NCI-H82 treated with DMSO at 0.1 percent for 48 hours (cell line): ENCODE measurements around the gene OGA.

Source experiments
- DNase-seq: peaks from one replicate; lab custom pipeline; 2025; ENCODE audit not compliant: unreplicated experiment; lab: John Stamatoyannopoulos, UW

Gene OGA

DNA sequence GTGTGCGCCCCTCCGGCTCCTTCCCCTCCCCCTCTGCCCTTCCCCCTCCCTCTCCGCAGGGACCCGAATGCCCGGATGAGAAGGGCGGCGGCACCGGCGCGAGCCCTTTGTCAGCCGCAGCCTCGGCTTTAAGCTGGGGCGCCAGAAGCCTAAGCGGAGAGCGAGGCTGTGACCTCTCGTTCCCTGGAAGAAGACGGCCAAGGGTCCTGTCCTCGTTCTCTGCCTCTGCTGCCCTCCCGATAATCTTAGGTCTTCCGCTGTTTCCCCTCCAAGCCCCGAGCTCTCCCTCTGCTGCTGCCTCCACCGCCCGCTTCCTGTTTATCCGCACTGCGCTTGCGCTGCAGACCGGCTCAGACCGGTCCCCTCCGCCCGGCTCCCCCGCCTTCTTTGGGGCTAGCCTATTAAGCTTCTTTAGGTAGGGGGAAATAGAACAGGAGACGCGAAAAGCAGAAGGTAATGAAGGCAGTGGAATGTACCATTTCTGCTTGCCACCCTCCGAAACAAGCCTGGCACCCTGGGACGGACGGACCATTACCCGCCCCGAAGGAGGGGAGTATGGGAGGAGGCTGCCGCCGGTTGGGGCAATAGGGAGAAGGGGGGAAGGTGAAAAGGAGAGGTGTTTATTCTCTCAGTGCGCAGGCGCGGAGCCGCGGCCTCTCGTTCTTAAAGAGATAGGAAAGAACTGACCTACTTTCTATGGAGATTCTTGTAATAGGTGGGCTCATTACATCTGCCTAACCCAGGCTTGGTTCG, at the start of gene OGA:
OGA (minus strand) TSS at position 326 of the 753 bp plus-strand sequence. CDS start 422 bp downstream, outside the sequence.
- DNase-seq = peak; percentile 99

DNA sequence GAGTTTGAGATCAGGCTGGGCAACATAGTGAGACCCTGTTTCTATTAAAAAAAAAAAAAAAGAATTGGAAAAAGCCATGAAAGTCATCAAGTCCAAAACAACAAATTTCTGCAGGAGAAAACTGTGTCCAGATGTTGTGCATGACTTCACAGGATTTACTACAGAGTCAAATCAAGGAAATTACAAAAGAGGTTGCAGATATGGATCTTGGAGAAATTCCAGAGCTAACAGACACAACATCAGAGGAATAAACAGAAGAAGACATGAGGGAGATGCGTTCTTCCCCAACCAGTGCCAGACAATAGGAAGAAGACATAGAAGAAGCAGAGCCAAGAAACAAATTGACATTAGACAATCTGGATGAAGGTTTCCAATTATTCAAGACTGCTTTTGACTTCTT, 49.7 kb upstream of the OGA start:
- DNase-seq = no peak

DNA sequence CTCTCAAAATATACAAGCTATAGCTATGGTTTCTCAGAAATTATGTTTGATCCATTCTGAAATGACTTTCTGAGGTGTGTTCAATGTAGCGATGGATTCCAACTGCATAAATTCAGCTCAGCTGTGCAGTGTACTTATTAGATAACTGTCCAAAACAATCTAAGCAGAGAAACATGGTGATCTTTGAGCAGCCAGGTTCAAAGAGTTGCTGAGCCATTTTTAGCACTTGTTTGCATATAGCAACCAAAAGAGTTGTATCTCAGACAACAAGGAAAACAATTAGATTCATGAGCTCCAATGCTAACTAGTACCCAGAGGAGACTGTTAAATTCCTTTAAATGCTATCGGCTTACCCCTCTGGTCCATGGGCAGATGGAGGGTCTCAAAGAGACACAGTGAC, 41.3 kb upstream of the OGA start:
- no peak for DNase-seq

DNA sequence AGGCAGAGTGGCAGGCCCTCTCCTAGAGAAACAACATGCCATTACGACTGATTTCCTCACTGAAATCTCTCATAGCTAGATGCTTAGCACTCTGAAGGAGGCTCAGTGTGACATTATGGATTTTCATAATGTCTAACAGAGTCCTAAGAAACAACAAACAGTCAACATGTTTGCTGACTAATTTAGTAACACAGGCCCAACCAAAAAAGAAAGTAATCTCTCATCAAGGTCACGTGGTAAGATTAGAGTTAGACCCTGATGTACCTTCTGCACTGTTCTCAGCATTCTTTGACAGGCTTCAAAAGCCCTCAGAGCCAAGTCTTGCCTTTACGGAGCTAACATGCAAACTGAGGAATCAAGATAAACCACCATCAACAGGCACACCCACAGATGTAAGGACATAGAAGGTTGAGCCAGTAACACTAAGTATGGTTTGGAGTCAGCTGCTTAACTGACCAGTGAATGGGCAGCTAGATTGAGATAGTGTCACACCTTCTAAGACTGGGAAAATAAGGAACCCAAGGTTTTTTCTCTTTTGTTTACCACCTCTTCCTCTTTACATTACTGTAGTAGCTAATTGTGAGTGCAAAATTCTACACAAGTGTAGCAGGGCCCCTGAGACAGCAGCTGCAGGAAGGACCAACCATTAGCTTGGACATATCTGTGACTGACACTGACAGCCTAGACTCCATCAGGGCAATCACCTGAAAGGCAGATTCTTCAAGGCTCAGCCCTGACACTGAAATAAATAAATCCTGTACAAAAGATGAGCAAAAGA, 40.7 kb upstream of the OGA start:
- DNase-seq = no peak

DNA sequence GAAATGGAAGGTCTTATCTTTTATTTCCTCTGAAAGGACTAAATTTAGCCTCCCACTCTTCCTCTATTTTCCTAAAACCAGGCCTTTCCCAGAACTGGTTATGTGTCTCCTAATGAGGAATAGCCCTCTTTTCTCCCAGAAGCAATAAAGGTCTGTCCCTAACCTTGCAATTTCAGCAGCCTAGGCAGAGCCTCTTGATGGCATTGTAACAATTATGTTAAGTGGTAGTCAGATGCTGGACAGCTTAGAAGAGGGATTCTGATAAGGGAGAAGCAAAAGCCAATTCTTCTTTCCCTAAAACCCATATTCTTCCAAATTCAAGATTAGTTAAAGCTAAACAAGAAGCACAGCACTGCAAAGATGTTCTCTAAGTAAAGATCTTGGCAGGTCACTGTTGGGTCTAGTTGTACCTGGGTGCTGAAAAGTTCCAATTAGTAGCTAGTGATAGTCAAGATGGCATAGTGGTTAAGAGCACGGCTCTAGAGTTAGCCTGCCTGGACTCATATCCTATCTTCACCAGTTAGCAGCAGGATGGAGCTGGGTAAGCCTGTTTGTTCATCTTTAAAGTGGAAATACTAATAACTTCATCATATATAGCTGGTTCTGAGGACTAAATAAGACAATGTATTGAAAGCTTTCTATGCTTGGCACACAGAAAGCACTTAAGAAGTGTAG, 39.7 kb upstream of the OGA start:
- no peak for DNase-seq

DNA sequence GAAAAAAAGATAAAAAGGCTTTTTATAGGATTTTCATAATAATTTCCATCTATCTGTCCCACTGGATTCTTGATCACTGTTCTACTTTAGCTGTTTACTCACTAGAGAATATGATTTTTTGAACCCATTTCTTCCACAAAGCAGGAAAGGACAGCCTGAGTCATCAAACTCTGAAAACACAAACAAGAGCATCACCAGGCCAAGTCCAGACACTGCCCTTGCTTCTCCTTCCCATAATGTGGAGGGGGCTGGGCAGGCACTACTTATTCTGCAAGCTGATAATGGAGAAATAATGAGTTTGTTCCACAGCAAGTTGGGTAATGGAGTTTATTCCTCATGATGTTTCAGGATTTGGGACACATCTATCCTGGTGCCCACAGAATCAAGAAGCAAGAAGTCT, 38.4 kb upstream of the OGA start:
- no peak for DNase-seq

DNA sequence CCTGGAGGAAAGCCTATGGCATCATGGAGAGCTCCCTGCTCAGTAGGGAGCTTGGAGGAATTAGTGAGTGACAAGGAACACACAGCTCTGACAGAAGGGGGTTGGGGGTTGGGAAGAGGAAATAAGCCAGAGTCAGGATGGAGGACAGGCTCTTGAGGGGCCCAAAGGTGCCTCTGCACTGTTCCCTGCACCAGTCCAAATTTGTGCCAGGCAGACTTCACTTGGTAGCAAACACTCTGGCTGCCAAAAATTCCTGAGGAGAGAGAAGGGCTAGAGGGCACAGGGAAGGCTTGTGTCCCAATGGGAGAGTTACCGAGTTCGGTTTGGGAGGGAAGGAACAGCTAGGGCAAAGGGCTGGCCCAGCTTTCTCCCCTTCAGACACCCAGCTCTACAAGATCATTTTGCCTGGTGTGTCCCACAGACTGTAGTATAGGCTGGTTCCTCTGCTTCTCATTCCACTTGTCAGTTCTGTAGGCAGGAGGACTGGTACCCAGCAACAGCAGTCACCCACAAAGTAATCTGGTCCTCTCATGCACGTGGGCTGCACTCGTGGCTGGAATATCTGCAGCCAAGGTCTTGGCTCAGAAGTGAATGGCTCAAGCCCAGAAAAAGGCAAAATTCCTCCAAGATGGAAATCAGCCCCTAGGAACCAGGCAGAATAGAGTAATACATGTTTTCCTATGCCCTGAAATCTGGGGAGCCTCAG, 33.3 kb upstream of the OGA start:
- DNase-seq = no peak

DNA sequence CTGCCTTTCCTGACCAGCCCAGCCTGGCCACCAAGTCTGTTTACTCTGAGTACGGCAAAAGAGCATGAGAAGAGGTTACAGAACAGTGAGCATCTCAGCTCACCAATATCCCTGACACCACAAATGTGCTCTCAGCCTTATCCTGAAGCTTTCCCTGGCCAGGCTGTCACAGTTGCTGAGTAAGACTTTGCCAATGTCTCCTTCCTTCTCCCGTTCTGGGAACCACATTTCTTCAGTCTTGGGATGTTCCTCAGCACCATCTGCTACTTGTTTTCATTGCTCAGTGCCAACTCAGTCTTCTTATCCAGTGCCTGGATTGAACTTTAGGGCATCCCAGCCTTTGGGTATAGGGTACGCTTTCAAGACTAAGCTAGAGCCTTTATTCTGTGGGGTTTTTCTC, 32.5 kb upstream of the OGA start:
- no peak for DNase-seq

DNA sequence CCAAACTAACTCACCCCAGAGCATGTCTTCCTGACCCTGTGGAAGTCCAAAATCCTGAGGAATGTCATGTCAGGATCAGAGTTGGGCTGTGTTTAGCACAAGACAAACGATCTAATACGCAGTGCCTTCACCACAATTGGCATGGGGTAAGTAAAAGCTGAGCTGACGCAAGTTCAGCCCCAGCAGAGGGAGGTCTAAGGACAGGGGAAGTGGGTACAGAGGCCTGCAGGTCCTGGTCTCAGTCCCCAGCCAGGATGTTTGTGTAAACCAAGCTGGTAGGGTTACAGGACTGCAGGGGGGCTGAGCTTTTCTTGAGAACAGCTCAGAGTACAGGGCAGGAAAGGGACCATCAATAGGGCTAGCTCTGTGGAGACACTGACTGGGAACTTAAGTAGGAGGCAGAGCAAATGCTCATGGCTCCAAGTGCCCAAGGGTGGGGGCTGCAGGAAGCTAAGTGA, 30.7 kb upstream of the OGA start:
- DNase-seq = no peak

DNA sequence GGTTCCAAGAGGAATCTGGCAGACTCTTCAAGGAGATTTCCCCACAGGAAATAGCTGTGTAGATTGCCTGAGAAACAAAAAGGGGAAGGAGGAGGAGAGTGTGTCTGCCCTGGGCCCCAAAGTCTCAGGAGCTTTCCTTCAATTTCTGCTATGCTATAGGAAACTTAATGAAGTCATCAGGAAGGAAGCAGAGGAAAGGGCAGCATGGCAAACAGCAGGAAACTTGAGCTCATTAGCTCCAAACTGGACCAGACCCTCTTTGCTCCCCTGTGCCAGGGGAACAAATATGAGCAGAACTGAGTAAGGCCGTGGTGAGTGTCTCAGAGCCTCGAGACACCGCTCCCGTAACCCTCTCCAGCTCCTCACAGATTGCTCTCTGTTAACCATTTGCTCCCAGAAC, 30.2 kb upstream of the OGA start:
- no peak for DNase-seq

DNA sequence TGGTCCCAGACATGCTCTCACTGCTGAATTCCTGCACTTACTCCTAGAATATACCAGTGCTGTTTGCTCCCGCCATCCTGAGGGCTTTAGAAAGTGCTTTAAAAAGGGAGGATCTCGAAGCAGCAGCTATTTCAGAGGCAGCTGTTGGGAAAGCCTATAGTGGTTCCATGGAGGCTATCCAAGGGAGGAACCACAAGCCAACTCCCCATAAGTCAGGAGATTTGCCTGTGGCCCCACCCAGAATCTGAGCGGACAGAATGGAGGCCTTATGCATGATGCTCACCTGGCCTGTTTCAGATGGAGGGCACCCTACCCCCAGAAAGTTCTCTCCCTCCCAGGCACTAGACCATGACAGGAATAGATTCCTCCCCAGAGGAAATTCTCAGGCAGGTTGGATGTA, 27.6 kb upstream of the OGA start:
- DNase-seq = no peak

DNA sequence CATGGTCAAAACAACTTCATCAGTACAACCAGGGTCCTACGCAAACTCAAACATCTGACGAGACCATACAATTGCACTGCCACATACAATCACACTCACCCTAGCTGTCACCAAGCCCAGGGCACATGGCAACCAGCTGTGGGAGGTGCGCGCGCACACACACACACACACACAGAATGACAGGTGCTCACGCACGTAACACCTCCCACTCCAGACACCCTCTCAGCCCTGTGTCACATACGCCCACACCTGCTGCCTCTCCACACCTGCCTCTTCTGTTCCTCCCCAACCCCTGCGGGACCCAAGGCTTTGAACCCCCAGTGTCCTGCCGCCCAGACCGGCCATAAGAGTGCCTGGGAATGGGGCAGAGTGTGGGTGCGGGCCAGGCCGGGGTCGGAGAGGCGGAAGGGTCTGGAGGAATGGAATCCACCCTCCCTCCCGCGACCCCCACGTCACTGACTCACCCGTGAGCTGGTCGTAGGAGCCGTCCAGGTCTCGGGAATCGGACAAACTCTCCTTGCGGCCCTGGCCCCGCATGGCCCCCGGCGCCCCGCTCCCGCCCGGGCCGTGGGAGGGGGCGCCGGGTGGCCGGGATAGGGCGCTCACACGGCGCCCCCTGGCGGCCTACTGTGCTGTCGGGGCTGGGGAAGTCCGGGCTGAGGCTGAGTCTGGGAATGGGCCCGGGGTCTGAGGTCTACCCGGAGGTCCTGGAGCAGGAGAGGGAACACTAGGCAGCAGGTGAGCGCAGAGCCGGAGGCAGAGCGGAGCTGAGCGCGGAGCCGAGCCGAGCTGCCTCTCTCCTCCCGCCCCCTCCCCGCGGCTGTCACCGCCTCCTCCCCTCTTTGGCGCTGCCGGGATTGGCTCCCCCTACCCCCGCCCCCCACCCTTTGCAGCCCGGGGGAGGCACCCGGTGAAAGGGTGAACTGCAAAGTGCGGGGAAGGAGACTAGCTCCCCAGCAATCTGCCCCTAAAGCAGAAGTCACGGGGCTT, 25.1 kb upstream of the OGA start, which contains the start of gene KCNIP2:
KCNIP2 (minus strand) TSS at position 769 of the 990 bp plus-strand sequence; CDS start at position 537, 232 bp downstream.
- no peak for DNase-seq

DNA sequence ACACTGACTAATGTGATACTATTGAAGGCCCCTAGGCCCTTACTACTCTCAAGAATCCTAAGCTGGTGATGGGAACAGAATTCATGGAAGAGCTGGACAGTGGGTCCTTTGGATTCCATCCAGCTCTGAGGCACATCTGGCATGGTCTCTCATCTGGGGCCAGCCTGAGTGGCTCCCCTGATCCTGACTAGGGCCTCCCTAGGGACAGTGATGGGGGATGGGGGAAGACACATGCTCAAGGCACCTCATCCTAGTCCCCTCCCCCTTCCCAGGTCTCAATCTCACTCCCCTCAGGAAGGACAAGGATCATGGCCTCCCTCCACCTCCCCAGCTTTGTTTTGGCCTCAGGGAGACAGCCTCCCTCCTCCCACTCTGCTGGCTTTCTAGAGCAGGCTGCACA, 23.6 kb upstream of the OGA start:
- DNase-seq = no peak

DNA sequence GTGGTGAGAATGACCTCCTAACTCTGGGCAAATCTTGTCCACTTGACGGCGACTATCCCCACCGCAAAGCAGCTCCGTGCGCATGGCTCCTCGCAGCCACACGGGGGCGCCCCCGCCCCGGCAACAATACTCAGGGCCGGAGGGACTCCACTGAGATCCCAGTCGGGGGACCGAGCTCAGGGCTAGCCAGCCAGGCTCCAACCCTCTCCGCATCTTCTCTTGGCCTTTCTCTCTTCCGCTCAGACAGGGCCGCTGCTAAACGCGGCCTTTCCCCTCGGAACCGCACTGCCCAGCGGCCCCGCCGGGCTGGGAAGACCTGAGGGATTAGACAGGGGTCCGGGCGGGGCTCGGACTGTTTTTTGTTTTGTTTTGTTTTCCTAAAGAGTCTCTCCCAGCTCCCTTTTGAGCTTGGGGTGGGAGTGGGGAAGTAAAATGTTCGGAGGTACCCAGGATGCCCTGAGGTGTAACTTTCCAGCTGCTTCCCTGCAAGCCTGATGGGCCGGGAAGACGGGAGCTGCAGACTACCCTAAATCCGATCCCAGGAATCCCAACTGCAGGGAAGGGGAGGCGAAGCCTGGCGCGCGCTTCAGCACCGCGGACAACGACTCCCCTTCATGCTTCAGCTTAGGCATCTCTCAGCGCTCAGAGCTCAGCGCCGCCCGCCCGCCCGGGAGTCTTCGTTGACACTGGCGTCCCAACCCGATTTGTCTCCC, 22.7 kb upstream of the OGA start:
- DNase-seq = peak; percentile 63

DNA sequence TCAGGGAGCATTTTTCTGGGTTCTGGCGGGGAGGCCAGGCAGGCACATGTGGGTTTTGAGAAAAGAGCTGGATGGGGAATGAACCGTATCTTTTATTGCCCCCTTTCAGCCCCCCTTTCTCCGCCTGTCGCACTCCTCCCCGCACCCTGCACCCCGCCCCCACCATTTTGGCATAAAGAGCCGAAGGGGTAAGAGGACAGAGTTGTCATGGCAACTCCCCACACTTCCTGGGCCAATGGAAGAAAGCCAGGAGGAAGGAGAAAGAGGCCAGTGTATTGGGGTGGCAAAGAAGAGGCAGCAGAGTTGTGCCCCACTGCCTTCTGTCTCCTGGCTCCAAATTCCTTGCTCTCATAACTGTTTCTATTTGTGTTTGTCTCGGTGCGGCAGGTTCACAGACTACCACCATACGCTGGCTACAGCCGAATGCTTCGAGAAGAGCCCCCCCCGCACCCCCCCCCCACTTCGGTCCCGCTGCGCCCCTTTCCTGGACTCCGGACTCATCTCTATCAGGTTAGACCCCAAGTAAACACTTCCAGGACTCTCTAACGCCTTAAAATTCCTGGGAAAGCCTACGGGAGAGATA, 21.9 kb upstream of the OGA start:
- no peak for DNase-seq

DNA sequence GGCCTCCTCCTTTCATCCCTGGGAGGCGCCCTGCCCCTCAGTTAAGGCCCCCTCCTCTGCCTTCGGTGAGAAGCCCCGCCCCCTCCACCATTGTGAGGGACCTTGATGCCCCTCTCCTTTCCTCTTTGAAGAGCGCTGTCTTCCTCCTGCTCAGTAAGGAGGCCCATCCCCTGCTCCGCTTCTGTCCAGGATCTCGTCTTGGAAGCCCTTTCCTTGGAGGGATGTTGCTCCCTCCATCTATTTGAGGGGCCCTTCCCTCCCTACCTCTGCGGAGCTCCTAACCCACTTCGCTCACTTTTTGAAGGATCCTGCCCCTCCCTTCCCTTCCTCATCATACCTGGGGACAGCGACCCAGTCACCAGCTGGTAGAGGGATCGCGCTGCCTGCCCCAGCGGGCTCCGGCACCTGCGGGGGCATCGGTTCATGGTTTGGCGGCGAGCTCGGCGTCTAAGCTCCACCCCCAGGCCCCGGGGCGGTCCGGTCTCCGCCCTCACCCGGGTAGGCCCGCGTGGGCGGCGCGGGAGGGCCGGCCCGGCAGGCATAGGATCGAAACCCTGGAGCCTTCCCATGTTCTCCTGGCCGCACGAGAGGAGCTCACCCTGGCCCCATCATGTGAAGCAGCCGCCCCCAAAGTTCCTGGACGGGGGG, 21.3 kb upstream of the OGA start:
- DNase-seq = no peak

DNA sequence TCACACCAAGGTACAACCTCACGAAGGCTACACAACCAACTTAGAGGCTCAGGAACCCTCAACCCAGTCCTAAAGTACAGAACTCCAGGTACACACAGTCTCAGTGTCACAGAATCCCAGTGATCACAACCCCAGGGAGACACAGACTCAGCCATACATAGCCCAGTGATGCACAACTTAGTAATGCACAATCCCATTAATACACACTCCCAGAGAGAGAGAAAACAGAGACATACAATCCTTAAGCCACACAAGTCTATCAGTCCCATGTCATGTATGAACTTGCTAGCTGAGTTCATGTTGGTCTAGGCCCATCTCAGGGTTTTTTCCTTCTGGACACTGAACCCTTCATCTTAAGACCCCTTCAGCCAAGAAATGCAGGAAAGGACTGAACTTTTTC, 20.8 kb upstream of the OGA start:
- no peak for DNase-seq

DNA sequence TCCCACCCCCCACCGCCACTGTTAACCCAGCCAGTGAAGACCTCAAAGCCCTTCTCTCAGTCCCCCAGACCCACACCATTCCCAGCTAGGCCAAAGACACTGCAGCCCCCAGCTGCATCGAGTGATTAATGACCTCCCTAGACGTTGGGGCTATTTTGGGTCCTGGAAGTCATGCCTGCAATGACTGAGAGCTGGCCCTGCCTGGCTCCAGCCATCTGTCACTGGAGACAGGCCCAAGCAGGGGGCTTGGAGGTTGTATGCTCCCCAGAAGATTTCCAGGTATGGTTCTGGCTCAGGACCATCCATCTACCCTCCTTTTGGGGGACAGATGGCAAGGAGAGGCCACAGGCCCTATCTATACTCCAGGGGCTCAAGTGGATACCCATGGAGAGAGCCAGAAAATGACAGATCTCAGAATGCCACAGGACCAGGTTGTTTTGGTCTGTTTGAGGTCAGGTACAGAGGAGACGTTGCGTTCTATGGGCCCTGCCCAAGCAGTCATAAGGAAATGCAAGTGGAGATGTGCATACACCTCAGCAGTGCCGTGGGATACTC, 20.2 kb upstream of the OGA start:
- no peak for DNase-seq
